GM06990 (cell line): ENCODE measurements around the gene MEF2D.

Experiments
- DNase-seq: peaks from one replicate; pipeline ENCODE4 v3.0.0-alpha.2; 2011; ENCODE audit not compliant: insufficient read length; ENCODE audit errors: extremely low read depth
- H3K27me3 ChIP-seq: replicated peaks from 2 replicates; pipeline ENCODE4 v1.6.0; 2011; ENCODE audit warnings: low read length; ENCODE audit not compliant: control insufficient read depth, insufficient read depth
- H3K36me3 ChIP-seq: 2 replicates; pipeline ENCODE4 v1.5.1; 2011; ENCODE audit warnings: low read length; ENCODE audit not compliant: control insufficient read depth, insufficient read depth
- H3K4me3 ChIP-seq: replicated peaks from 2 replicates; pipeline ENCODE4 v1.5.1; 2011; ENCODE audit warnings: low read depth, mild to moderate bottlenecking, control low read depth, low read length
- TF ChIP-seq, protein P1 (sequence below): IDR thresholded peaks from 2 replicates; pipeline ENCODE4 v1.5.1; 2011; ENCODE audit warnings: low read length, control low read depth, mild to moderate bottlenecking, inconsistent platforms; ENCODE audit not compliant: insufficient read depth, poor library complexity, severe bottlenecking

Gene MEF2D

DNA sequence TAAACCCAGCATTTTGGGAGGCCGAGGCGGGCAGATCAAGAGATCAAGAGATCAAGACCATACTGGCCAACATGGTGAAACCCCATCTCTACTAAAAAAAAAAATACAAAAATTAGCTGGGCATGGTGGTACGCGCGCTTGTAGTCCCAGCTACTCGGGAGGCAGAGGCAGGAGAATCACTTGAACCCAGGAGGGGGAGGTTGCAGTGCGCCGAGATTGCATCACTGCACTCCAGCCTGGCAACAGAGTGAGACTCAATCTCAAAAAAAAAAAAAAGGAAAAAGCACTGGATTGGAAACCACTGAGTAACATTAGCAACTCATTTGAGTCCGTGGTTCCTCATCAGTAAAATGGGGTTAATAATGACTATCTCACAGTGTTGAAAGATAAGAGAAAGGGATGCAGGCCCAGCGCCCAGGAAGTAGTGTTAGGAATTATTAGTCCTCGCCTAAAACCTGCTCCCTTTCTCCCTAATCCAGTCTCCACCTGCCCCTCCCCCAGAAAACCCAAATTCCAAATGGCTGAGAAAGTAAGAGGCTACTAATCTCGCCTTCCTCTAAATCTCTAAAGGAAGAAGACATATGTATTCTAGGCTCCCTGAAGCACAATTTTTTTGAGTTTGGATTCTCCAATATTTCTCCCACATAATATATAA is 82.0 kb downstream of the MEF2D start:
- H3K4me3 ChIP-seq = no peak overlapping the region
- no peaks in the 10 kb centered on the region for H3K27me3 ChIP-seq
- DNase-seq = no peak
- peaks cover 1% of the 10 kb centered on the region; the same call in 1 of the 2 replicates for H3K36me3 ChIP-seq
- TF ChIP-seq, protein P1, sequence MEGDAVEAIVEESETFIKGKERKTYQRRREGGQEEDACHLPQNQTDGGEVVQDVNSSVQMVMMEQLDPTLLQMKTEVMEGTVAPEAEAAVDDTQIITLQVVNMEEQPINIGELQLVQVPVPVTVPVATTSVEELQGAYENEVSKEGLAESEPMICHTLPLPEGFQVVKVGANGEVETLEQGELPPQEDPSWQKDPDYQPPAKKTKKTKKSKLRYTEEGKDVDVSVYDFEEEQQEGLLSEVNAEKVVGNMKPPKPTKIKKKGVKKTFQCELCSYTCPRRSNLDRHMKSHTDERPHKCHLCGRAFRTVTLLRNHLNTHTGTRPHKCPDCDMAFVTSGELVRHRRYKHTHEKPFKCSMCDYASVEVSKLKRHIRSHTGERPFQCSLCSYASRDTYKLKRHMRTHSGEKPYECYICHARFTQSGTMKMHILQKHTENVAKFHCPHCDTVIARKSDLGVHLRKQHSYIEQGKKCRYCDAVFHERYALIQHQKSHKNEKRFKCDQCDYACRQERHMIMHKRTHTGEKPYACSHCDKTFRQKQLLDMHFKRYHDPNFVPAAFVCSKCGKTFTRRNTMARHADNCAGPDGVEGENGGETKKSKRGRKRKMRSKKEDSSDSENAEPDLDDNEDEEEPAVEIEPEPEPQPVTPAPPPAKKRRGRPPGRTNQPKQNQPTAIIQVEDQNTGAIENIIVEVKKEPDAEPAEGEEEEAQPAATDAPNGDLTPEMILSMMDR = no peak

DNA sequence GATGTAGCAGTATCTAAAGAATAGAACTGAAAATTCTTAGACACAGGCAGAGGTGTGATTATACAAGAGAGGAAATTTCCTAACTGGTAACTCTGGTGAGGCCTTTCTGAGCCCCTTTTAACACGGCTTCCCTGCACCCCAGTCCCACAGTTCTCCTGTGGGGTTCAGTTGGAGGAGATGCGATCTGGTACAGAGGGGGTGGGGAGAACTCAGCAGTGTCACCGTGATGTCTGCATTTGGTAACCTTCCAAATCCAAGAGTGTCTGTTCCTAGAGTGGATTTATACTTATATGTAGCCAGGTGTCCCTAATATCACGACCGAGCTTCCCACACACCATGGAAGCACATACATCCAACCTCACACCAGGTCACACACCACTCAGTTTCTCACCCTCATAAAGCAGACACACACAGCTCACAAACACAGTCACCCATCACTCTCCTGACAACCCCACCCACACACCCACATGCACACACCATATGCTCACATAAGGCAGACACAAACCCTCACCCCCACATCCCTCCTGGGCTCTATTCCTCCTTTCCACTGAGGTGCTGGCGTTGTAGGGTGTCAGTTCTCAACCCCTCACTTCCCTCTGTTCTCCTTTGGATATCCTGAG is 83.1 kb downstream of the MEF2D start:
- TF ChIP-seq, protein P1 = no peak
- Histone ChIP-seq H3K4me3 (no peak overlapping the region), H3K36me3 (peaks cover 4% of the 10 kb centered on the region), H3K27me3 (no peaks in the 10 kb centered on the region)
- no peak for DNase-seq

DNA sequence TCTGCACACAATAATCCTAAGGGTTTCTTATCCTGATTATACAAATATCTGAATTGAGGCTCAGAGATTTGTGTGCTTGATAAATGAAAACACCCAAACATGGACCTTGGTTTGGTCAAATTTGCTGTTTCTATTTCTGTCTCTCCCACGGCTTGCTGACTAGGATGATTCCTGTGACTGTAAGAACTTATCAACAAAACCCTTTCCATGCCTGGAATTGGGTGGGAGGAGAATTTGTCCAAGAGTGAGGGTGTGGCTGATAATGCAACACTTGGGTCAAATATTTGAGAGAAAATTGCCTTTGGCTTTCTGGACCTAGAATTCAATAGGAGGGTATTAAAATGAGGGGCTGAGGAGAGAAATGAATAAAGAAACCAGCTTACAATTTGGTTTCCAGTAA is 83.6 kb downstream of the MEF2D start:
- no peak for DNase-seq
- H3K27me3 ChIP-seq = no peaks in the 10 kb centered on the region
- TF ChIP-seq, protein P1 = no peak
- peaks cover 5% of the 10 kb centered on the region for H3K36me3 ChIP-seq
- H3K4me3 ChIP-seq = no peak overlapping the region

DNA sequence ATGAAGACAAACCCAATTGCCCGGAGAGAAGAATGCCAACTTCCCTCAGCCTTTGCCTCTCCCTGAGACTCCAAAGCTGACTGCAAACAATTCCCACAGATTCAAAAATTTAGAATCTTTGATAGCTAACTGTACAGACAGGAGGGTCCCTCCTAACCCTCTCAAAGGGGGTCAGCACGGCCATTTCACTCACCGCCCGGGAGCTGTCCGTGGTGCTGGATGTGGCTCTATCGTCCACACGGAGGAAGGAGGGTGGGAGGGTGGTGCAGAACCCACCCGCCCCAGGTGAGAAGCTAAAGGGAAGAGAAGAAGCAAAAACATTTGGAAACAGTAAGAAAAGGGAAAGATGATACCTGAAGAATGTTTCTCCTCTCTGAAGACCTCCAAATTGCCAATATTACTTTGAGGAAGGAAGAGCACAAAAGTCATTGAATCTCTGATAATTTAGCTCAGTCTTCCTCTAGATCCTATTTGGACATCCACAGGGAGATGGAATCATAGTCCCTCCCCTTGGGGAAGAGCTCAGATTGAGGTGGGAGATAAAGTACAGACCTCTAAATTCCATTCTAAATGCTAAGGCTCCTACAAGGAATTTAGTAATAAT is 86.0 kb downstream of the MEF2D start:
- DNase-seq = no peak
- peaks cover 5% of the 10 kb centered on the region for H3K36me3 ChIP-seq
- TF ChIP-seq, protein P1 = no peak
- no peak overlapping the region for H3K4me3 ChIP-seq
- no peaks in the 10 kb centered on the region for H3K27me3 ChIP-seq
